ENCODE measurements around the gene LHFPL3. TPM values are rescaled to one million over a fixed set of nuclear protein-coding genes. Genes with fewer than 3 reads are reported as not detected.
A peak's percentile ranks its signal among the peaks of the same experiment; 100 is the strongest.

The LHFPL3 gene
- total and polyA plus RNA-seq, 2 donors (not counting 1 experiment from before 2014, with no cell fraction given): not detected

- H3K27ac ChIP-seq (ENCODE audit: insufficient read depth, low read length): no peak overlapping the region
- TF ChIP-seq CTCF (conservative IDR thresholded peaks at IDR 0.05 in 1 of 2, IDR thresholded peaks at IDR 0.05 in 1 of 2; ENCODE audit: low read depth in 1 of 2, low read length in 2 of 2) (no peak), EZH2 (IDR thresholded peaks at IDR 0.05; ENCODE audit: low read length, missing control alignments) (no peak)
- DNase-seq (ENCODE audit: low read depth in 2 of 2): peak in 1 of 2 donors; percentile 63
These were observed 622.4 kb downstream of the LHFPL3 start for GRCh38 chr7:104950754-104951153.

GRCh38 chr7:104951546-104951945 is 623.1 kb downstream of the LHFPL3 start:
- Histone ChIP-seq H2AFZ (ENCODE audit: low read length) (no peak overlapping the region), H3K27me3 (ENCODE audit: control insufficient read depth, insufficient read depth, low read length) (no peaks in the 10 kb centered on the region), H3K4me2 (ENCODE audit: extremely low read depth, insufficient read depth, low read length) (no peak overlapping the region), H3K9ac (ENCODE audit: insufficient read depth, low read length) (no peak overlapping the region), H3K36me3 (ENCODE audit: control insufficient read depth, insufficient read depth, low read length) (no peaks in the 10 kb centered on the region), H3K79me2 (ENCODE audit: control insufficient read depth, insufficient read depth, low read length) (no peaks in the 10 kb centered on the region), H3K27ac (ENCODE audit: insufficient read depth, low read length) (peak overlapping the region; percentile 53), H3K4me1 (ENCODE audit: control insufficient read depth, extremely low read depth, insufficient read depth, low read length) (peaks cover 13% of the 10 kb centered on the region), H3K4me3 (replicated peaks in 1 of 4; ENCODE audit: control extremely low read depth in 1 of 4, insufficient read depth in 1 of 4, low read depth in 3 of 4, low read length in 4 of 4) (no peak overlapping the region), H3K9me3 (ENCODE audit: control insufficient read depth, insufficient read depth, low read depth, low read length) (no peaks in the 10 kb centered on the region), H4K20me1 (ENCODE audit: control insufficient read depth, extremely low read depth, insufficient read depth, low read length) (no peaks in the 10 kb centered on the region)
- peak; percentile 52 to 65 for DNase-seq (ENCODE audit: low read depth in 2 of 2)
- TF ChIP-seq EZH2 (IDR thresholded peaks at IDR 0.05; ENCODE audit: low read length, missing control alignments): no peak

More at GRCh38 chr7:104950754-104951153, 622.4 kb downstream of the LHFPL3 start:
- H2AFZ ChIP-seq (ENCODE audit: low read length): no peak overlapping the region
- H3K9me3 ChIP-seq (ENCODE audit: control insufficient read depth, insufficient read depth, low read depth, low read length): no peaks in the 10 kb centered on the region
- peaks cover 12% of the 10 kb centered on the region for H3K4me1 ChIP-seq (ENCODE audit: control insufficient read depth, extremely low read depth, insufficient read depth, low read length)
- H3K9ac ChIP-seq (ENCODE audit: insufficient read depth, low read length): no peak overlapping the region
- no peaks in the 10 kb centered on the region for H3K27me3 ChIP-seq (ENCODE audit: control insufficient read depth, insufficient read depth, low read length)
- no peaks in the 10 kb centered on the region for H3K36me3 ChIP-seq (ENCODE audit: control insufficient read depth, insufficient read depth, low read length)
- no peak overlapping the region for H3K4me3 ChIP-seq (replicated peaks in 1 of 4; ENCODE audit: control extremely low read depth in 1 of 4, insufficient read depth in 1 of 4, low read depth in 3 of 4, low read length in 4 of 4)
- H3K4me2 ChIP-seq (ENCODE audit: extremely low read depth, insufficient read depth, low read length): peak overlapping the region; percentile 4
- H3K79me2 ChIP-seq (ENCODE audit: control insufficient read depth, insufficient read depth, low read length): no peaks in the 10 kb centered on the region
- no peaks in the 10 kb centered on the region for H4K20me1 ChIP-seq (ENCODE audit: control insufficient read depth, extremely low read depth, insufficient read depth, low read length)

- no peaks in the 10 kb centered on the region for H3K79me2 ChIP-seq (ENCODE audit: control insufficient read depth, insufficient read depth, low read length)
These were observed 626.9 kb downstream of the LHFPL3 start for GRCh38 chr7:104955276-104955675.

More at GRCh38 chr7:104955276-104955675, 626.9 kb downstream of the LHFPL3 start:
- no peaks in the 10 kb centered on the region for H3K27me3 ChIP-seq (ENCODE audit: control insufficient read depth, insufficient read depth, low read length)
- H4K20me1 ChIP-seq (ENCODE audit: control insufficient read depth, extremely low read depth, insufficient read depth, low read length): no peaks in the 10 kb centered on the region
- DNase-seq (ENCODE audit: low read depth in 2 of 2): no peak
- no peaks in the 10 kb centered on the region for H3K36me3 ChIP-seq (ENCODE audit: control insufficient read depth, insufficient read depth, low read length)
- H3K4me1 ChIP-seq (ENCODE audit: control insufficient read depth, extremely low read depth, insufficient read depth, low read length): peaks cover 21% of the 10 kb centered on the region
- no peak overlapping the region for H2AFZ ChIP-seq (ENCODE audit: low read length)
- H3K9ac ChIP-seq (ENCODE audit: insufficient read depth, low read length): no peak overlapping the region
- no peak overlapping the region for H3K4me3 ChIP-seq (replicated peaks in 1 of 4; ENCODE audit: control extremely low read depth in 1 of 4, insufficient read depth in 1 of 4, low read depth in 3 of 4, low read length in 4 of 4)
- no peak overlapping the region for H3K4me2 ChIP-seq (ENCODE audit: extremely low read depth, insufficient read depth, low read length)
- no peak overlapping the region for H3K27ac ChIP-seq (ENCODE audit: insufficient read depth, low read length)
- TF ChIP-seq EZH2 (IDR thresholded peaks at IDR 0.05; ENCODE audit: low read length, missing control alignments) (no peak), CTCF (conservative IDR thresholded peaks at IDR 0.05 in 1 of 2, IDR thresholded peaks at IDR 0.05 in 1 of 2; ENCODE audit: low read depth in 1 of 2, low read length in 2 of 2) (no peak)
- no peaks in the 10 kb centered on the region for H3K9me3 ChIP-seq (ENCODE audit: control insufficient read depth, insufficient read depth, low read depth, low read length)

Other genes with a start within 250 kb of the LHFPL3 start
- gene ORC5, start 120.6 kb upstream of the LHFPL3 start, total RNA-seq: 18.8 and 22.9 TPM in 2 replicates
- 12.1 and 14.3 TPM in 2 replicates for gene ORC5, start 120.6 kb upstream of the LHFPL3 start, polyA plus RNA-seq

Measured in fibroblast of lung (primary cell).